Globus pallidus (tissue), 1 donor: ENCODE data around the gene SGMS1.

Experiments
- DNase-seq: peaks from one replicate; pipeline ENCODE4 v3.0.0-alpha.2; 2015; ENCODE audit warnings: low spot score

Gene SGMS1

DNA sequence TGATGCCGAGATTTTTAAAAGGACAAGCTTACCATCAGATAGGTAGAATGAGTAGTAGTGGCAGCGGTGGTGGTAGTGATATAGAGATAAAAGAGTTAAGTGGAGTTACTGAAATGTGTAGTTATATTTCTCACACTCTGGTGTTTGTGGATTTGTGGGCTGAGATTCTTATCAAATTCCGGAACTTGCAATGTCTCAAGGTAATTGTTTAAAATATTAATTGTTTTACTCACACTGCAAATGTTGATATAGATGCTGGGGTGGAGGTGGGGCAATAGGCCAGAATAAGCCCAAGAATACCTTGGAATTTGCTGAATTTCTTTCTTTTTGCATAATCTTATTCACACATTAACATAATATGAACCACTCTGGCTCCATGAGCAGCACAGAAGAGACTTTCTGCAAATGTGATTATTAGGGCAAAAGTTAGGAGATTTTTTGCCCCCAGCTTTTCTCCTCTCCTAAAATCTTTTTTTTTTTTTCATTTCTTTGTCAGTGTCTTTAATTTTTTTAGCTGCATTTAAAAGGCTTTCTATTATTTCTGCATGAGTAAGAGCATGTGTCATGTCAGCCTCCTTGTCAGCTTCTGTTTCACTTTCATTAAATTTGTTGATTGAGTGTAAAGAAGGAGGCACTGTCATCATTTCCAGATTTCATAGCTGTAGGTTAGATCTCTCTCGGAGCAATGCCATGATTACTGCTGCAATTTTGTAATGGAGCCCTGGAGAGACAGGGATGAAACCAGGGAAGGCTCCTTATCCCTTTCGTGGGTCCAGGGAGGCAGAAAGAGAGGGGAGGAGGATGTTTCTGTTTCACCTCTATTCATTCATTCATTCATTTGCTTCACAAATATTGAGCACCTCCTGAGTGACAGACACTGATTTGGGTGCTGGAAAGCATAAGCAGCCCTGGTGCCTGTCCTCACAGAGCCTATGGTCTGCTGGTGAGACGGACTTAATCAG lies 13.1 kb upstream of the SGMS1 start:
- no peak for DNase-seq

DNA sequence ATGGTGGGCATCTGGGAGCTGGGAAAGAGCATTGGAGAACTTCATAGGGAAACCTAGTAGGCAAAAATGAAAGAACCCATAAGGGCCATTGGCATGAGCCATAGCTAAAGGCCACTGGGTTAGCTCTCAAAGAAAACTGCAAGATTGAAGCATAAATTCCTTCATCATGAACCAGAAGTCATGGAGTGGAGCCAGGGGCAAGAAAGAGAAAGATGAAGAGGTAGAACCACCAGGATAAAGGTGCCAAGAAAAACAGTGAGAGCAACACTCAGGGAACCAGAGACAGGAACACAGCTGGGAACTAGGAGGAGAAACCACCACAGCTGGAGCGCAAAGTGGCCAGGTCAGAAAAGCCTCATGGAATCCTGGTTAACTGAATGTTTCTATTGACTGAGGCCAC lies 11.5 kb upstream of the SGMS1 start:
- DNase-seq: no peak

DNA sequence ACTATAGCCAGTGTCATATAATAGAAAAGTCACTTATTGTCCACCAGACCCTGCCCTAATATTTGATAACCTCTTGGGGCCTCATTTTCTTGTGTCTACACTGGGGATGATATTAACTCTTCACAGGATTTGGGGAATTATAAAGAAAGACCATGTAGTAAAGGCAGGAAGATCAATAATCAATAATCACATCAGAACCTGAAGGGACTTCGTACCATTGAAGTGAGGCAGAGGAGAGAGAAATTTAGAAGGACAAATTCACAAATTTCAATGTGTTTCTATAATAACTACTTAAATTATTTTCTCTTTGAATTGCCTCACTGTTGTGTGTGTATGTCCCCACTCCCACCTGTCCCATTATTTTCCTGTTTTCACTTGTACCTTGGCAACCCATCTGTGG lies 10.7 kb upstream of the SGMS1 start:
- DNase-seq: no peak

DNA sequence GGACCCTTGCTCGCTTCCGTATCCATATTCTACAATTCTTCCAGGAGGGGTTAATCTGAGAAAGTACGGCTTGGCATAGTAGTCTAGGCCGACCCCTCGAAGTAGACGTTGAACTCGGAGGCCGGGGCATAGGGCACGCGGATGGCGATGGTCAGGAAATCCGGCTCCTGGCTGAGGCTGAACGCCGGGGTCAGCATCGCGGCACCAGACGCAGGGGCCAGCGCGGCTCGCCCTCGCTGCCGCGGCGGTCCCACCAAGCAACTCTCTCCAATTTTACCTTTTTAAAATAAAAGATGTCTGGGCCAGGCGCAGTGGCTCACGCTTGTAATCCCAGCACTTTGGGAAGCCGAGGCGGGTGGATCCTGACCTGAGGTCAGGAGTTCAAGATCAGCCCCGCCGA lies 7.3 kb upstream of the SGMS1 start:
- DNase-seq: no peak

DNA sequence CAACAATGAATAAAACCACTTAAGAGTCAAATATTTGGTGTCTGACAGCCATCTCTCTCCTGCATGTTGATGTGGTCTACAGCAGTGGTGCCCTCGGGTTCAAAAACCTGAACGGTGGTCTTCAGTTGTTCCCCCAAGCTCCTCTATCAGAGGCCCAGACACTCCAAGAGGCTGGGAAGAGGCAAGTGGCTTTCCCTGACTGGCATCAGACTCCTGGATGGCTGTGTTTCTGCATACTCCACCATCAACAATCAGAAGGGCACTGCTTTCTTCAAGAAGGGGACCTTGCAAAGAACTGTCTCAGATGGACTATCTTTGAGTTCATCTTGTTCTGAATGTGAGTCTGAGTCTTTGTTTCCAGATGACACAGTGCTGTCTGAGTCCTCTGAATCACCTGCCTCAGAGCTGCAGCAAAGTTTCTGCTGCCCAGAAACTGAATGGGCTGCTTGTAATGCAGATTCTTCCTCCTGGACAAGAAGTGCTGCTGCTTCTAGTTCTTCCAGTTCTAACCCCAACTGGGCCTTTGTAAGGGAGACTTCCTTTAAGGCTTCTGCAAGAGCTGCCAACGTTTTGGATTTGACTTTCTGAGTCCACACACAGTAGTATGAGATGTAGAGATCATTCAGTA lies 5.9 kb upstream of the SGMS1 start:
- no peak for DNase-seq

DNA sequence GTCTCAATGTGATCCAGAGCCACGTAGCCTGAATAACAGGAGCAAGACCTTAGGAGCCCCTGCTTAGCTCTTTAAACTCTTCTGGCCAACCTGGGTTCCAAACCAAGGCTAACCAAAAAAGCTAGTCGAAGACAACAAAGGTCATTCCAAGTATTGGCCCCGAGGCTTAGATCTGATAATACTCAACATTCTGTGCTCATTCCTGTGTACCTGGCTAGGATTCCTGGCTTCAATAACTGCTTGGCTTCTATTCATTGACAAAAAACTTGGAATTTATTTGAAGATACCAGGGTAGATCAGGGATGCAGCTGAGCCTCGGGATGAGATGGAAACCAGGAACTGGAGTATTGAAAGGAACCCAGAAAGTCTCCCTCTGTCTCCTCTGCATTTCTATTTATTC lies 4.1 kb upstream of the SGMS1 start:
- no peak for DNase-seq

DNA sequence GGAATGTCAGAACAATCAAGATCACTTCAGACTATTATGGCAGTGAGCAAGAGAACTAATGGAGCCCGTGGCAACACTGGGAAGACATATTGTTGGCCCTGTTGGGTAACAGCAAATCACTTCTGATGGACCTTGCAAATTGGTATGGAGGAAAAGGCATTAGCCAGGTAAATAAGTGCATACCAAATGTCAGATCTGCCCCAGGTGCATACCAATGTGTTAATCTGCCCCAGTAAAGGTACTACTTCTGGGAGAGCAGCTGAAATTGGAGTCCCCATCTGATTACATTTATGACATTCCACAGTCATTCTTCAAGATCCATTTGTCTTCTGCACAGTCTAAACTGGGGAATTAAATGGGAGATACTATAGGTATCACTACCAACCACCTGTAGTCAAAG lies 3.7 kb upstream of the SGMS1 start:
- no peak for DNase-seq

DNA sequence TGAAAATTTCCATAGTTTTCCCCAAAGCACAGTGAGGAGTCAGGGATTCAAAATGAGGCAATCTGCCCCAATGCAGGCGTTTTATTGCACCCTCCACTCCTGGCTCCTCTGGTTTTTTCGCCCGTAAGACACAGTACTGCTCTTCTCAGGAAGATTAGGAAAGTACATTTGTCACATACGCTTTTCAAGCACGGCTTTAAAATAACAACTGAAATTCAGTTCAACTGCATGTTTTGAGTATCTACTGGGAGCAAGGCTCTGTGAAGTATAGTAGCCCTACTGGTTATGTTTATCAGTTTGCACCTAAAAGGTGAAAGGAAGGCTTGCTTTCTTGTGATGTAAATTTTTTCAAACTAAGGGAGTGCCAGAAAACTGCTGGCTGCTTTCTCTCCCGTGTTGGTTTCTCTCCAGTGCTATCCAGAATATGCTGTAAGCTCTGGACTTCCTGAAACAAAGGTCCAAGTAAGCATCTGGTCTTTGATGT lies 1.9 kb upstream of the SGMS1 start:
- no peak for DNase-seq

DNA sequence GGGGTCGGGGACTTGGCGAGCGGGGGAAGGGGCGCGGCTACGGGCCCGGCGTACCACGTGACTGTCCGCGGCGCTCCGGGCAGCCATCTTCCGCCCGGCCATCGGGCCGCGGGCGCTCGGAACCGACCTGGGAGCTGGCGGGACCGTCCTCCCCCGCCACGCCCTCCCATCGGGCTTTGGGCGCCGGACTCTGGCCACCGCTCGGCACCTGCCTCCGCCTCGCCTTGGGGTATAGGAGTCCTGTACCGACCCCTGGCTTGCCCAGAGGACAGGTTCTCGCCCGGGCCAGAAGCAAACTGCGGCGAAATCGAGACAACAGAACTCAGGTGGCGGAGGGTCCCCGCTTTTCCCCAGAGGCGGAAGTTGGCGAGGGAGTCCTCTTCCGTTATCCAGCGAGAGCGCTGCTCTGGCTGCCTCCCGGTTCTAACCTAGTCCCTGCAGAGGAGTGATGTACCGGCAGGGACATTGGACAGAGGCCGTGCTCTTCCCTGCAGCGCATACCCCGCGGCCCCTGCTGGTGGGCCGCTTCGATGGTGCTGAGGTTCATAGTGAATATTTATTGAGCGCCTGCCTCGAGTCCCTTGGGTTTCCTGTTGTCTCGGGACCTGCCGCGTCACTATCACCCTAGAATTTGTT lies 1.2 kb upstream of the SGMS1 start:
- peak; percentile 83 for DNase-seq

DNA sequence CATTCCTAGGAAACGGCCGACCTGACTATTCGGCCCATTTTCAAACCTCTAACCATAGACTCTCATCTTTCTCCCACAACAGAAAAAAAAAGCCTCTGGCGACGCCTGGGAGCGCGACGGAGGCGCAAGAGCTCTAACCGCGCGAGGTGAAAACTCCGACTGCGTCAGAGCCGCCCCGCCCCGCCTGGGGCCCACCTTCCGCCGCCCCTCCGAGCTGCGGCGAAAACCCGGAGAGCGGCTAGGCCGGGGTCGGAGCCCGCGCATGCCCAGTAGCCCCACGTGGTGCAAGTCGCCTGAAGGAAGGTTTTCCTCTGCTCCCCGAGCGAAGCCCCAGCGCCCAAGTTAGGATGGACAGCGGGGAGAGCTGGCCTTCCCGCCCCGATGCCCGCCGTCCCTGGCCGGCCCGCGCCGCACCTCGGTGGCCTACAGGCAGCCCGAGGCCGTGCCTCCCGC lies 683 bp upstream of the SGMS1 start:
- DNase-seq: peak; percentile 95

DNA sequence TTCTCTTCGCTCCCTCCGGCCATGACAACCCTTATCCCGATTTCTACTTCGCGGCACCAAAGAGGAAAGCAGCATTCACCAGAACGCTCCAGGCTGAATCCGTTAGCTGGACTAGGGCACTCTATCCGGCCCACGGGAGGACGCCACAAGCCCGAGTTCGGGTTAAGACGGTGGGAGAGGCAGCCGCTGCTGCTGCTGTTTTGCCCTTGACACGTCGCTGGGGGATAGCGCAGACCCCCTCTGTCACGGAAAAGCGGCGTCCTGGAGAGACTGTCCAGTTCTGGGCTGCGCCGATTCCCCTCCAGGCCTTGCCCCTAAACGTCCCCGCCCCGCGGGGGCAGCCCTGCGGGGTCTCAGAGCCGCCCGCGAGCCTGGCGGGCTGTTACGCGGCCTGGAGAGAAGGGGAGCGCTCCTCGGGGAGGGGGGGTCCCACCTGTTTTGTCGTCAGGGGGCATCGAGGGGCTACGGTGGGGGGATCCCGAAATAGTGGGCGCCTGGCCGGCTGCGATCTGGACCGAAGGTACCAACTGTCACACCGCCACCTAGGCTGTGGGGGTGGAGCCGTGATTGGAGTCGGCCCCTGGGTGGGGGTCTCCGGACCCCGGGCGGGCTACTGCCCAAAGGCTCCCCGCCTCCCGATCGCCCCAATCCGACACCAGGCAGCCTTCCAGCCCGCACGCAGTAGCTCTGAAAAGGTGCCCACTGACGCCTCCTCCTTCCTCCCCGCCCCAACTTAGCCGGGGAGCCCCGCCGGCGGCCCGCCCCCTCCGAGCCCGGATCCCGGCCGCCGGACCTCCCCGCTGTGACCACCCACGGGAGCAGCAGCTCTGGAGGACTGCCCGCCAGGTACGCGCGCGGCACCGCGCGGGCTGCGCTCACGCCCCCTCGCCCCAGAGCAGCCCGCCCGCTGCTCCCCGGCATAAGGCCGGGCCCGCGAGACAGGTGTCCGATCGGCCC lies 772 bp downstream of the SGMS1 start:
- peak; percentile 66 for DNase-seq

DNA sequence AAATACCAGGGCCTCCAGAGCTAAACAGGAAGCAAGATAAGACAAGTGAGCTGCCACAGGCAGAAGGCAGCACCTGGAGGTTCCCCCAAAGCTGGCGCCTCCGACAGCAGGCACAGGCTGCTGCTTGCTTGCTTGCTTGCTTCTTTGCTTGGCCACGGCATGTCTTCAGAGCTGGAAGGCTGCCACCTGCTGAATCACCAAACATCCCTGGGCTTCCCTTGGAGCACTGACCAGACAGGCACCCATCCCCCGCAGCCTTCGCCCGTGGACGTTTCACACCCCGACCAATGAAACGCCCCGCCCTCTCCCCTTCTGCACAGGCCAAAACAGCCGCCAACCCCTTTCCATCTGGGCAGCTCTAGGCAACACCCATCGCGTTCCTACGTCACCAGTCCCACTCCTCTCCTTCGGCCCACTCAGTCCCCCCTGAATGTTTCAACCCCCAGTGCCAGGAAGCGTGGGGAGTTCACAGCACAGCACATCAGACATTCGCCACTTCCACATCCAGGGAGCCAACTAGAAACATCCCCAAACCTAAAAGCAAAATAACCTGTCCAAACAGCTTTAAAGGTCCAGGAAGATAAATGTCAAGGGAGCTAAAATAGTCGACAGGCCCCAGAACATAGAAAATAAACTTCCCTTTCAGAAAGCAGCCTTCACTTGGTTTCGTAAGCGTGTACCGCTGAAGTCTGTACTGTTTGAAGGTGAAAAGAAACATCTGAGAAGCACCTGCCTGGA lies 1.6 kb downstream of the SGMS1 start:
- peak; percentile 92 for DNase-seq

DNA sequence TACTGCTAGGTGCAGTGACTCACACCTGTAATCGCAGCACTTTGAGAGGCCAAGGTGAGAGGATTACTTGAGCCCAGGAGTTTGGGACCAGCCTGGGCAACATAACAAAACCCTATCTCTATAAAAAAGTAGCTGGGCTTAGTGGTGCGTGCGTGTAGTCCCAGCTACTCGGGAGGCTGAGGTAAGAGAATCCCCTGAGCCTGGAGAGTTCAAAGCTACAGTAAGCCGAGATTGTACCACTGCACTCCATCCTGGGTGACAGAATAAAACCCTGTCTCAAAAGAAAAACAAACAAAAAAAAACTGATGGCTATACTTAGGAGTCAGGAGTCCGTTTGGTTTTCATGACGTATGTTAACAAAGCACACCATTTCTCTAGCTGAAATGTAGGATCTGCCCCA lies 2.9 kb downstream of the SGMS1 start:
- no peak for DNase-seq

DNA sequence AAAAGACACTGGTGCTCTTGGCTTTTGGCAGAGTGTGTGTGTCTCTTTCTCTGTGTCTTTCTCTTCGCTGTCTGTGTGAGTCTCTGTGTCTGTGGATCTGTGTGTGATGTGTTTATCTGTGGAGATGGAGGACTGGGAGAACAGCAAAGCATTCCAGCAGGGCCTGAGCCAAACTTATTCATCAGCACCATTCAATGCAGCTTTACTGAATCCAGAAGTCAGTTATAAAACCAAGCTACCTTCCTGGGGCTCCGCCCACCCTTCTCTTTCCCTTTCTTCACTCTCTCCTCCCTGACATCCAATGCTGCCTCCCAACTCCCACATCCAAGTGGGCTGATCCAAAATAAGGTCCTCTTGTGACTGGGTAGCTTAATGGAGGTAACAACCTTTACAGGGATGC lies 3.9 kb downstream of the SGMS1 start:
- peak; percentile 72 for DNase-seq

DNA sequence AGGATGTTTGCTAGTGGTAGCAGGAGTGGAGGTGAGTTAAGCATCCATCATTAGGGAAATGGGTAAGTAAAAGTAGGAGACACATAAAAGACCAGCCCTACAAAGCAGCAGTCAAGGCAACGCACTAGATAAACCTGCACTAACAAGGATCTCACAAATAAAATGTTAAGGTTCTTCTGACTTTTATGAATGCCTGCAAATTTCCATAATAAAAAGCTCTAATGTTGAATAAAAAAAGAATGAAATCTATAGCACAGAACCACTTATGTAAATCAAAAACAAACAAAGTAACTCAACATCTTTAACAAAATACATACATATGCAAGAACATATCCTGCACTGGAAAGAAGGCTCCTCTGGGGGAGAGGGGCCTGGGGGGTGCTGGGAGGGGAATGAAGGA lies 4.6 kb downstream of the SGMS1 start:
- DNase-seq: no peak

DNA sequence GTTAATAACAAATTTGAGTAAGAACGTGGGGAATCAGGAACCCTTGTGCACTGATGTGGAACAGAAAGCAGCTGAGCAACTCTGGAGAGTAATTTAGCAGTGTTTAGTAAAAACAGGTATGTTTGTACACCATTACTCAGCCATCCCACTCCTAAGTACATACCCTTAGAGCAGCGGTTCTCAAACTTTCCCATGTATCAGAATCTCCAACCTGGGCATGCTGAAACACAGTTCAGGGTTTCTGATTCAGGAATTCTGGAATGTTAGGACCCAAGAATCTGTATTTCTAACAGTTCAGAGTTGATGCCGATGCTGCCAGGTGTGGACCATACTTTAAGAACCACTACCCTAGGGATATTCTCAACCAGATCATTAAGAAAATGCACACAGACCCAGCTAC lies 5.1 kb downstream of the SGMS1 start:
- no peak for DNase-seq

DNA sequence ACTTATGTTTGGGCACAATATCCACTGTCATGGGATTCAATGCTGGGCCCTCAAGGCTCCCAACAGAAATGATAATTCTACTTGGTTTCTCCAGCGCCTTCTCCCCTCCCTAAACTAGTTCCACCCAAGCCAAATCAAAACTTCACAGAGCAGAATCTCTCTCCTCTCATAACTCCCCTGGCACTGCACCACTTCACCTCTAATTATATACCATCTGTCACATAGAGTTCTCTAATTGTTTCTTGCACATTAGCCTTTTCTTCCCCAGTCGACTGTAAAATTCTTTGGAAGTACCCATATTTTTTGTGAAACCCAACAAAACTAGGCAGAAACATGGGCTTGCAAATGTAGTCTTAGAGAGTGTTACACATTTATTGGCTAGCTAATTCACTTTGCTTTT lies 8.1 kb downstream of the SGMS1 start:
- no peak for DNase-seq

DNA sequence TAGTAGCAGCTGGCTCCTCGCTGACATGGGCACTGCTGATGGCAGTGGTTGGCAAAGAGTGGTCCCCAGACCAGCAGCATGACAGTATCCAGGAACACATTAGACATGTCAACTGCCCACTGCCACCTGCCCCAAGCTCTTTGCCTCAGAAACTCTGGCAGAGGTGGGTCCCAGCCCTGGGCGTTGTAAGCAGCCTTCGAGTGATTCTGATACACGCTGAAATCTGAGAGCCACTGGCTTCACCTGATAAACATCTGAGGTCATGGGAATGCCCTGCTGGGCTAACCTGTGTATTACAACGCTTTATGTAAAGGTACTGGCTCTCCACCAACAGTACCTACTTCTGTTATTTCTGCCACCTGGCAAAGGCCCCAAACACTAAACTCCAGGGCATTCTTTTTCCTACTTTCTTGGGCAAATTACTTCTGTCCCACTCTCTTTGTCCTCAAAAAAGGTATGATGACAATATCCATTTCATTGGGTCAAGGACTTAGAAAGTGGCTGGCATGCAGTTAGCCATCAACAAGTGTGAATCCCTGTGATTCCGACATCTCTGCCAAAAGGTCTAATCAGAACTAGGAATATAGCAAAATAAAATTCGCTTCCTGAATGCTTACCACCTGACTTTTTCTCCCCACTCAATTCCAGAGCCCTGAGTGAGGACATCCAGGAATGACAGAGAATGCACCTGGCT lies 9.2 kb downstream of the SGMS1 start:
- DNase-seq: no peak

DNA sequence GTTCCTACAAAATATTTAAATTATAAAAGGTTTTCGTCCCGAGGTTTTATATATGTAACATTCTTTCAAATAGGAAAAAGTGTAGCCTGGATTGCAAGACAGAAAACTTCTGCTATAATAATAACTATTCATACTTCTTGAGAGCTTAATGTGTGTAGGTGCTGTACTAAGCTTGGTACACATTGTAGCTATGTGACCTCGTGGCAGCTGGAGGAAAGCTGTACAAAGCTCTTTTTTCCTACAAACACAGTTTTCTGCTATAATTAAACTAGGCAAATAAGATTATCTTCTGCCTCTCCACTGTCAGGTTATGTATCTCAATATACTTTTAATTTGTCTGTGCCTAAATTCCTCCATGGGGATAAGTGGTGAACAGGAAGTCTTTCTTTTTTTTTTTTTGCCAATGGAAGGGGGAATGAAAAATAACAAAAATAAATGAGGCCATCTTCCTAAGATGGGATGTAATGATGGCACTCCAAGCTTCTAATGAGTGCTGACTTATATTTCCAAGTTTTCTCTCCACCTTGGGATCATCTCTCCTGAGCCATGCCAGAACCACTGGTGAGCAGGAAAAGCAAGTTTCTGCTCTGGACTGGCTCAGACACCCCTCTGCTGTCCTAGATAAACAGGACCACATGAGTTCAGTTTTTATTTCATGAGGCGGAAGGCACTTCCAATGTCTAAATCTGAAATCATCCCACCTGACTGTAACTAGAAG lies 9.9 kb downstream of the SGMS1 start:
- no peak for DNase-seq

DNA sequence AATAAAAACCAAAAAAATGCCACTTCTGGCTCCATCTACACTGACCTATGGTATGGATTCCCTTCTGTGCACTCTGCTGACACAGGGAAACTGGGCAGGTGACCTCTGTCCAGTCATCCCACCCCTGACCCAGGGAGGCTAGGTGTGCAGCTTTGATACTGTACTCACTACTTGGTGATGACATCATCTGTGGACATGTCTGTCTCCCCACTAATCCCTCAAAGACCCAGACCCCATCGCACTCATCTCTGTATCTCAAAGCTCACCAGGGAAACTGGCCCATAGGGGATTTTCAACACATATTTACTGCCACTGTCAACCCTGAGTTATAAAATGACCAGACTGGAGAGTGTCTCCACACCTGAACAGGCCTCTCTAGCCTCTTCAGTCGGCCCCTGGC lies 10.6 kb downstream of the SGMS1 start:
- no peak for DNase-seq
